Measurements from ENCODE around the gene SRPX. TPM values are rescaled to one million over a fixed set of nuclear protein-coding genes. Genes with fewer than 3 reads are reported as not detected.

SRPX gene
- total RNA-seq, 1 donor from 2014 or later: 2.4 TPM

- no peak for FAIRE-seq
- DNase-seq (ENCODE audit: low spot score in 2 of 2): no peak
Measured at GRCh38 chrX:38142610-38143009, 78.1 kb downstream of the SRPX start.

DNA sequence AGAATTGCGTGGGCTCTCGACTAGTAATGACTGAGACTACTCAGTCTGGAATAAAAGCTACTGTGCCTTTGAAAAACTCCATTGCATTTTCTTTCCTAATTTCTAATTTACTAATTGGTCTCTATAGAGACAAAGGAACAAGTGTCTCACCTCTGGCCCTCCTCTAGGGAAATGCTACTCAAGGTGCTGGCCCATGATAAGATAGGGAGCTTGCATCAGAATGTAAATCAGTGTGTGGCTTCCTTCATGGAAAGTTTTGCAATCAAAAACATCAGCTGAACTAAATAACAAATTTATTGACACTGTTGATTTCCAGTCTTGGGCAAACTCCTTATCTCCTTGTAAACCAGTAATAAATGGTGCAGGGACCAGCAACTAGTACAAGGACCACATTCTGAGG, 81.8 kb downstream of the SRPX start:
- FAIRE-seq (no peak), DNase-seq (ENCODE audit: low spot score in 2 of 2) (no peak)

GRCh38 chrX:38138157-38138891, 82.3 kb downstream of the SRPX start:
- no peak for FAIRE-seq
- DNase-seq (ENCODE audit: low spot score in 2 of 2): no peak

GRCh38 chrX:38129366-38129765, 91.3 kb downstream of the SRPX start:
- no peak for DNase-seq (ENCODE audit: low spot score in 2 of 2)
- FAIRE-seq: no peak

- FAIRE-seq (no peak), DNase-seq (ENCODE audit: low spot score in 2 of 2) (no peak)
Measured at GRCh38 chrX:38127961-38128360, 92.7 kb downstream of the SRPX start.

DNA sequence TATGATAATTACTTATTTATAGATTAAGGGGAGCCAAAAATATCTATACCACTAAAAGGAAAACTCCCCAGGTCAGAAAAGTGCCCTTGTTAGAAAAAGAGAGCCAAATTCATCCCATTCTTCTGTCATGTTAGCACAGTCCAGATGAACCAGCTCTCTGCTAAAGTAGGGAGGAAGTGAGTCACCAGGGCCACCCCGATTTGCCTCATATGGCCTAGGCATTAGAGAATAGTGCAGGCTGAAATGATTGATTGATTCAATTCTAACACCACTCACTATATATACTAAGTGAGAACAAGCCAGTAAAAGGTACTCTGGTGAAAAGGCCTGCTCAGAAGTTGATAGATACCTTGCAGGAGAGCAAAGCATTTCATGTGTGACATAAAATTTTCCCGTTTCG, 94.5 kb downstream of the SRPX start:
- DNase-seq (ENCODE audit: low spot score in 2 of 2) (no peak), FAIRE-seq (no peak)

- DNase-seq (ENCODE audit: low spot score in 2 of 2) (no peak), FAIRE-seq (no peak)
Measured at GRCh38 chrX:38124000-38124399, 96.7 kb downstream of the SRPX start.

DNA sequence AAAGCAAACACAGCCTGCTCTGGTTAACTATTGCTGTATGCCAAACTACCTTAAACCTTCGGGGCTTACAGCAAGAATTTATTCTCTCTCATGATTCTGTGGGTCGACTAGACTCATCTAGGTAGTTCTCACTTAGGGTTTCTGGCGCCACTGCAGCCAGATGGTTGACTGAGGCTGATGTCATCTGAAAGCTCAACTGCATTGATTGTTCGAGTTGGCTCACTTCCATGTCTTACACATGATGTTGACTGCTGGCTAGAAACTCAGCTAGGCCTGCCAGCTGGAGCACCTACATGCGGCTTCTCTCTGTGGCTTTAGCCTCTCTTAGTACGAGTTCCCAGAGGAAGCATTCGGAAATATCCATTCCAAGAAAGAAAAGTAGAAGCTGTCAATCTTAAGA, 103.2 kb downstream of the SRPX start:
- DNase-seq (ENCODE audit: low spot score in 2 of 2): no peak
- no peak for FAIRE-seq

GRCh38 chrX:38116706-38117105, 104.0 kb downstream of the SRPX start:
- DNase-seq (ENCODE audit: low spot score in 2 of 2) (no peak), FAIRE-seq (no peak)

GRCh38 chrX:38112566-38112965, 108.1 kb downstream of the SRPX start:
- FAIRE-seq (no peak), DNase-seq (ENCODE audit: low spot score in 2 of 2) (no peak)

GRCh38 chrX:38111196-38111595, 109.5 kb downstream of the SRPX start:
- DNase-seq (ENCODE audit: low spot score in 2 of 2) (no peak), FAIRE-seq (no peak)

DNA sequence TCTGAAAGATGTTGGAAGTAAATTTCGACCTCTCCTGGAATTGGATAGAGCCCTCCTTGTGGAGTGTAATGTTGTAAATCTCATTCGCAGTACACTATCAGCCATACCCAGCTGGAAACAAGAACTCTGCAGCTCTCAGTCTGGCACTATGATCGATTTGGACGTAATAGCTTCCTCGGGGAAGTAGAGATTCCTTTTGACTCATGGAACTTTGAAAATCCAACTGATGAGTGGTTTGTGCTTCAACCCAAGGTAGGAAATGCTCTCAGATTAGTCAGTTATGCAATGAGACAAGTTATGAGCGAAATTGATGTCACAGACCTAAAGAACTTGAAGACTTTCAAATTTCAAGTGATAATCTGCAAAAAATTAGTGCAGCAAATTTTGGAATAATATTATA, 110.4 kb downstream of the SRPX start:
- FAIRE-seq (no peak), DNase-seq (ENCODE audit: low spot score in 2 of 2) (no peak)

GRCh38 chrX:38109042-38109898, 111.4 kb downstream of the SRPX start:
- FAIRE-seq (no peak), DNase-seq (ENCODE audit: low spot score in 2 of 2) (no peak)

DNA sequence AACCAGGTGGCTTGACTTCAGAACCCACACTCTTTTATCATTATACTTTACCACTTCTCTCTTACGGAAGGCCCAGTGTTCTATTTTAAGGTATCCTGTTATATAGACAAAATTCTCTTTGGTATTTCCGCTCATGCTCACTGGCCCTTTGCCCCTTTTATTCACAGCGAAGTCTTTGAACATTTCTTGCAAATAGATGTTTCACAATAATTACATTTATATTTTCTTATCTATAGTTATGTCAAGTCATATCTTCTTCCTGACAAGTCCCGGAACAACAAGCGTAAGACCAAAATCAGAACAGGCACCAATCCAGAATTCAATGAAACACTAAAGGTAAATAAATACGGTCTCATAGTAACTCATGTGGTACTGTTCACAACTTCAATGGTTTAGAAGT, 112.3 kb downstream of the SRPX start:
- FAIRE-seq: no peak
- DNase-seq (ENCODE audit: low spot score in 2 of 2): no peak

- FAIRE-seq: no peak
- DNase-seq (ENCODE audit: low spot score in 2 of 2): no peak
Measured at GRCh38 chrX:38106991-38107655, 113.5 kb downstream of the SRPX start.

DNA sequence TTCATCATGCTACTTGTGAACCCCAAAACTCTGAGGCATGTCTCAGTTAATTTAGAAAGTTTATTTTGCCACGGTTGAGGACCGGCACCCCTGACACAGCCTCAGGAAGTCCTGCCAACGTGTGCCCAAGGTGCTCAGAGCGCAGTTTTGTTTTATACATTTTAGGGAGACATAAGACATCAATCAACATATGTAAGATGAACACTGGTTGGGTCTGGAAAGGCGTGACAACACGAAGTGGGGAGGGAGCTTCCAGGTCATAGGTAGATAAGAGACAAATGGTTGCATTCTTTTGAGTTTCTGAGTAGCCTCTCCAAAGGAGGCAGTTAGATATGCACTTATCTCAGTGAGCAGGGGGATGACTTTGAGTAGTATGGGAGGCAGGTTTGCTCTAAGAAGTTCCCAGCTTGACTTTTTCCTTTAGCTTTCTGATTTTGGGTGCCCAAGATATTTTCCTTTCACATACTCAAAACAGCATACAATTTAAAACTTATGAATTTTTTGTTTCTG, 115.4 kb downstream of the SRPX start:
- DNase-seq (ENCODE audit: low spot score in 2 of 2) (no peak), FAIRE-seq (no peak)

- FAIRE-seq (no peak), DNase-seq (ENCODE audit: low spot score in 2 of 2) (no peak)
Measured at GRCh38 chrX:38103857-38104812, 116.5 kb downstream of the SRPX start.

- FAIRE-seq (no peak), DNase-seq (ENCODE audit: low spot score in 2 of 2) (no peak)
Measured at GRCh38 chrX:38102875-38103274, 117.8 kb downstream of the SRPX start.

DNA sequence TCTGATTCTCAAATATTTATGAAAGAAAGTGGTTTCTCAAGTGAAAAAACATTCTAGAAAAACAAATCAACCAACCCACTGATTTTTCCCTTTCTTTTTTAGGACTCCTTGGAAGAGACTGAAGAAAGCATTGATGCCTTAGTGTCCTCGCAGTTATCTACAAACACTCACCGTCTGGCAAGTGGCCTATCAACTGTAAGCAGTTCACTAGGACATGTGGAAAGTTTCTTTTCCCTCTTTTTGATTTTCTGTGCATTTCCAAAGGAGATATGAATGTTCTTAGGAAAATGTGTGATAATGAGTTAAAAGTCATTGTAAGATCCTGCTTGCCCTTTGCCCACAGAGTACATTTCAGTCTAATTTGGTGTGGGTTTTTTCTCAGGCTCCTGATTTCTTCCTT, 118.4 kb downstream of the SRPX start:
- DNase-seq (ENCODE audit: low spot score in 2 of 2) (no peak), FAIRE-seq (no peak)

GRCh38 chrX:38099688-38100087, 121.0 kb downstream of the SRPX start:
- FAIRE-seq (no peak), DNase-seq (ENCODE audit: low spot score in 2 of 2) (no peak)
